GM12878 (cell line): Measurements from ENCODE around the gene HECTD4. TPM values are rescaled to one million over a fixed set of nuclear protein-coding genes. Genes with fewer than 3 reads are reported as not detected.
"Not testable (repeated sequence)": the region's sequence is repeated elsewhere in the genome, so short reads cannot be mapped to it uniquely, and the experiment has no call there.

Experiments
- ATAC-seq: fragments of 200-7000 bp; cut with Tn5 transposase; 3 replicates; pipeline ENCODE4 v1.9.1; 2020; ENCODE audit warnings: mild to moderate bottlenecking, moderate library complexity
- BruUV-seq: library from RNA; stranded (reverse); fragments of 400-500 nt; replicated peaks from 2 replicates; lab custom pipeline; 2021; lab: Mats Ljungman, UMichigan
- CTCF ChIA-PET: fragments of 300-600 bp; sonication (Branson Sonifier 250); formaldehyde crosslinking; extraction: SDS; loops from one replicate; lab custom pipeline; 2021; ENCODE audit warnings: inconsistent platforms; lab: Yijun Ruan, JAX
- POLR2A ChIA-PET: fragments of 350-600 bp; formaldehyde crosslinking; extraction: SDS; loops from one replicate; lab custom pipeline; 2021; ENCODE audit warnings: inconsistent platforms; lab: Charles Lee
- RAD21 ChIA-PET: fragments of 300-600 bp; sonication (Branson Sonifier 250); formaldehyde crosslinking; loops from one replicate; lab custom pipeline; 2023; ENCODE audit warnings: antibody characterized with exemption; ENCODE audit not compliant: unreplicated experiment; lab: Charles Lee
- SMC1A ChIA-PET: fragments of 300-600 bp; sonication (Branson Sonifier 250); formaldehyde crosslinking; loops from one replicate; lab custom pipeline; 2023; ENCODE audit not compliant: unreplicated experiment, uncharacterized antibody; lab: Charles Lee
- DNase-seq: peaks from one replicate; pipeline ENCODE4 v3.0.0-alpha.2; 2011; ENCODE audit warnings: low read depth, low spot score
- FAIRE-seq: peaks from 3 replicates; lab custom pipeline; 2011; peaks lifted over from hg19 to GRCh38; lab: Jason Lieb, UNC
- H2AFZ ChIP-seq: 2 replicates; pipeline ENCODE4 v1.6.0; 2011; ENCODE audit warnings: low read depth, low read length, control low read depth; ENCODE audit not compliant: control insufficient read depth
- H3K27ac ChIP-seq: 2 replicates; pipeline ENCODE4 v1.5.1; 2011; ENCODE audit warnings: control low read depth; ENCODE audit not compliant: control insufficient read depth, insufficient read depth
- H3K27me3 ChIP-seq, 2 experiments: replicated peaks in 1 of 2; 2 replicates each; pipeline versions ENCODE4 v1.6.0 to v1.6.1; 2011; ENCODE audit warnings: low read length in 1 of 2; ENCODE audit not compliant: control insufficient read depth in 2 of 2, insufficient read depth in 2 of 2
- H3K36me3 ChIP-seq, 2 experiments: 2 replicates each; pipeline ENCODE4 v1.5.1; 2011; ENCODE audit warnings: low read length in 1 of 2; ENCODE audit not compliant: control insufficient read depth in 2 of 2, insufficient read depth in 2 of 2
- H3K4me1 ChIP-seq: 2 replicates; pipeline ENCODE4 v1.6.1; 2011; ENCODE audit warnings: mild to moderate bottlenecking, low read length, moderate library complexity, mixed read lengths; ENCODE audit not compliant: control insufficient read depth, insufficient read depth
- H3K4me2 ChIP-seq: 2 replicates; pipeline ENCODE4 v1.6.0; 2011; ENCODE audit warnings: control low read depth; ENCODE audit not compliant: control insufficient read depth, insufficient read depth
- H3K4me3 ChIP-seq: fragments of 200-600 bp; sonication (generic); 2 replicates; pipeline ENCODE4 v1.5.1; 2016
- H3K79me2 ChIP-seq: 2 replicates; pipeline ENCODE4 v1.6.0; 2011; ENCODE audit warnings: low read length; ENCODE audit not compliant: control insufficient read depth, insufficient read depth
- H3K9ac ChIP-seq: 2 replicates; pipeline ENCODE4 v1.8.0; 2011; ENCODE audit warnings: low read length, control low read depth, mixed read lengths; ENCODE audit not compliant: control insufficient read depth, insufficient read depth
- H3K9me3 ChIP-seq: replicated peaks from 3 replicates; pipeline ENCODE4 v1.5.1; 2011; ENCODE audit warnings: mild to moderate bottlenecking, low read length; ENCODE audit not compliant: control insufficient read depth, insufficient read depth
- H4K20me1 ChIP-seq: 2 replicates; pipeline ENCODE4 v1.6.0; 2011; ENCODE audit not compliant: control insufficient read depth, insufficient read depth
- ATF7 ChIP-seq: fragments of 450-650 bp; IDR thresholded peaks from 2 replicates; pipeline ENCODE4 v1.6.1; 2016; ENCODE audit warnings: low read depth, mild to moderate bottlenecking
- KDM1A ChIP-seq: fragments of 200-600 bp; sonication (generic); IDR thresholded peaks from 2 replicates; pipeline ENCODE4 v1.6.1; 2016; ENCODE audit warnings: borderline replicate concordance
- MTA2 ChIP-seq: fragments of 450-650 bp; IDR thresholded peaks from 2 replicates; pipeline ENCODE4 v1.6.1; 2016; ENCODE audit warnings: low read depth, mild to moderate bottlenecking, moderate library complexity
- NR2C1 ChIP-seq: fragments of 450-650 bp; IDR thresholded peaks from 2 replicates; pipeline ENCODE4 v1.6.1; 2017; ENCODE audit warnings: antibody characterized with exemption, mild to moderate bottlenecking, moderate library complexity
- PBX3 ChIP-seq: IDR thresholded peaks from 2 replicates; pipeline ENCODE4 v1.6.1; 2011; ENCODE audit warnings: mild to moderate bottlenecking, low read depth, low read length, moderate library complexity; ENCODE audit not compliant: insufficient replicate concordance
- RFX5 ChIP-seq: IDR thresholded peaks from 2 replicates; pipeline ENCODE4 v1.6.1; 2011; ENCODE audit warnings: low read depth, low read length, improper control_type of control experiment
- ZBTB11 ChIP-seq: fragments of 450-650 bp; formaldehyde crosslinking; IDR thresholded peaks from 2 replicates; pipeline ENCODE4 v1.5.0; 2022; ENCODE audit warnings: mild to moderate bottlenecking, missing genetic modification characterization
- ZBTB33 ChIP-seq: fragments of 450-650 bp; IDR thresholded peaks from 2 replicates; pipeline ENCODE4 v1.6.1; 2017; ENCODE audit warnings: mild to moderate bottlenecking
- WGBS: methylation state at CpG from one replicate; pipeline ENCODE4 v1.1.6; 2016; ENCODE audit warnings: low lambda C conversion rate; ENCODE audit not compliant: insufficient replicate concordance, insufficient coverage; ENCODE audit errors: missing lambda C conversion rate; 5-methylcytosine and 5-hydroxymethylcytosine counted together
- in situ Hi-C: fragments of 300-500 bp; cut with MboI; formaldehyde crosslinking; loops from 9 replicates; pipeline ENCODE4 v1.14.3; 2018; ENCODE audit warnings: mixed read lengths
- intact Hi-C: fragments of 100-400 bp; cut with micrococcal nuclease; formaldehyde crosslinking; loops from one replicate; pipeline ENCODE4 v1.14.2; 2022; ENCODE audit not compliant: unreplicated experiment
- polyA plus RNA-seq, 11 experiments: library from polyadenylated mRNA; depleted of rRNA in 4 of 11; unstranded in 6 of 11; stranded (reverse) in 5 of 11; fragments of >200 nt; fragmentation: Nextera tagmentation in 4 of 11; fragmentation: Illumina TruSeq in 1 of 11; extraction: Ambion mirVana in 4 of 11; extraction: Trizol in 1 of 11; gene quantifications; 1 replicate in 1 of 11; 2 replicates in 10 of 11; pipeline versions ENCODE4 v1.2.1 to v1.2.3, GENCODE V29; 2011 to 2016; ENCODE audit warnings: inconsistent platforms in 2 of 11, missing spikeins in 2 of 11, low read depth in 1 of 11
- total RNA-seq, 4 experiments: library from RNA; depleted of rRNA in 3 of 4; stranded (reverse); fragments of >200 nt in 3 of 4; fragmentation: Illumina TruSeq in 1 of 4; extraction: Trizol in 1 of 4; gene quantifications; 2 replicates each; pipeline versions ENCODE4 v1.2.1 to v1.2.3, GENCODE V29; 2013 to 2021

Gene HECTD4
- total and polyA plus RNA-seq, 10 of the 15 experiments (the other 5 are each of a cell fraction or from before 2014, with no cell fraction given), result 5.8 to 43.9 (median 17.9) TPM

- FAIRE-seq, H3K79me2 ChIP-seq, CTCF ChIA-PET, SMC1A ChIA-PET, H3K4me3 ChIP-seq, H3K36me3 ChIP-seq, H2AFZ ChIP-seq, BruUV-seq, POLR2A ChIA-PET, H4K20me1 ChIP-seq, intact Hi-C loops, H3K4me2 ChIP-seq, DNase-seq, H3K9ac ChIP-seq, H3K4me1 ChIP-seq, RAD21 ChIA-PET, H3K27ac ChIP-seq, H3K9me3 ChIP-seq, H3K27me3 ChIP-seq, ATAC-seq, in situ Hi-C loops: not testable (repeated sequence)
- 100% methylated on average over 1 of the region's 1 CpG for WGBS
These were observed 47.2 kb downstream of the HECTD4 start for GRCh38 chr12:112334999-112335398.

- Histone ChIP-seq H3K4me1 (no peaks in the 10 kb centered on the region), H3K4me2 (no peak overlapping the region), H3K36me3 (no peaks in the 10 kb centered on the region; a peak in 1 of 4 replicates), H2AFZ (no peak overlapping the region)
- intact Hi-C loops (no loop called here), in situ Hi-C loops (no loop called here)
- no peak for FAIRE-seq
- no peak for DNase-seq
- no peak for TF ChIP-seq PBX3
- TF ChIP-seq ATF7, result no peak
- no peak for TF ChIP-seq ZBTB33
- no peak for TF ChIP-seq MTA2
- TF ChIP-seq ZBTB11 (CRISPR knock-in tag), result no peak
- TF ChIP-seq KDM1A, result no peak
- no peak for TF ChIP-seq NR2C1
- no peak for TF ChIP-seq RFX5
- TF ChIP-seq, all 136 proteins: peak for 0
- H3K9ac ChIP-seq, result no peak overlapping the region
- H4K20me1 ChIP-seq, result no peaks in the 10 kb centered on the region
- POLR2A ChIA-PET, result interaction anchor here (0.6 kb wide), 1 partner anchor 739 kb away, joined by 4 read pairs; no protein-coding TSS in a partner anchor
- no peaks in the 10 kb centered on the region for H3K27me3 ChIP-seq
- ATAC-seq, result no peak
- RAD21 ChIA-PET, result interaction anchor here (0.6 kb wide), 1 partner anchor 1058 kb away, joined by 3 read pairs; no protein-coding TSS in a partner anchor
- no peak overlapping the region for H3K27ac ChIP-seq
- H3K79me2 ChIP-seq, result peaks cover 3% of the 10 kb centered on the region
- 76% methylated on average over 3 of the region's 3 CpGs for WGBS
- no TSS peak for BruUV-seq
- SMC1A ChIA-PET, result interaction anchor here (0.6 kb wide), 1 partner anchor 936 kb away, joined by 5 read pairs; no protein-coding TSS in a partner anchor
- no peaks in the 10 kb centered on the region for H3K9me3 ChIP-seq
- CTCF ChIA-PET, result interaction anchor here (0.6 kb wide), 1 partner anchor 817 kb away, joined by 3 read pairs; the partner anchor contains the start of gene CFAP73
- no peak overlapping the region for H3K4me3 ChIP-seq
These were observed 49.2 kb downstream of the HECTD4 start for GRCh38 chr12:112333019-112333418.
